ENCODE data around the gene NTM.

NTM gene

GRCh38 chr11:131345406-131345805 lies 25.0 kb upstream of the NTM start:
- Histone ChIP-seq H3K4me3 (ENCODE audit: insufficient read depth, low read depth, low read length, poor library complexity, severe bottlenecking) (no peak overlapping the region), H3K4me1 (ENCODE audit: control insufficient read depth, insufficient read depth, low read length, poor library complexity, severe bottlenecking) (no peaks in the 10 kb centered on the region), H3K27ac (ENCODE audit: insufficient read depth, low read length, poor library complexity, severe bottlenecking) (no peak overlapping the region), H3K36me3 (ENCODE audit: control insufficient read depth, insufficient read depth, low read length) (no peaks in the 10 kb centered on the region), H3K9me3 (ENCODE audit: control insufficient read depth, low read length) (no peaks in the 10 kb centered on the region), H3K27me3 (replicated peaks; ENCODE audit: control insufficient read depth, insufficient read depth, low read length, poor library complexity, severe bottlenecking) (no peaks in the 10 kb centered on the region)
- DNase-seq: no peak

- Histone ChIP-seq H3K36me3 (ENCODE audit: control insufficient read depth, insufficient read depth, low read length) (no peaks in the 10 kb centered on the region), H3K27me3 (replicated peaks; ENCODE audit: control insufficient read depth, insufficient read depth, low read length, poor library complexity, severe bottlenecking) (no peaks in the 10 kb centered on the region), H3K4me3 (ENCODE audit: insufficient read depth, low read depth, low read length, poor library complexity, severe bottlenecking) (no peak overlapping the region), H3K9me3 (ENCODE audit: control insufficient read depth, low read length) (no peaks in the 10 kb centered on the region), H3K27ac (ENCODE audit: insufficient read depth, low read length, poor library complexity, severe bottlenecking) (no peak overlapping the region), H3K4me1 (ENCODE audit: control insufficient read depth, insufficient read depth, low read length, poor library complexity, severe bottlenecking) (no peaks in the 10 kb centered on the region)
- no peak for DNase-seq
These were observed 20.9 kb upstream of the NTM start for GRCh38 chr11:131349368-131350086.

- DNase-seq: no peak
- H3K4me1 ChIP-seq (ENCODE audit: control insufficient read depth, insufficient read depth, low read length, poor library complexity, severe bottlenecking): no peaks in the 10 kb centered on the region
- no peaks in the 10 kb centered on the region for H3K36me3 ChIP-seq (ENCODE audit: control insufficient read depth, insufficient read depth, low read length)
- H3K27me3 ChIP-seq (replicated peaks; ENCODE audit: control insufficient read depth, insufficient read depth, low read length, poor library complexity, severe bottlenecking): no peaks in the 10 kb centered on the region
- H3K9me3 ChIP-seq (ENCODE audit: control insufficient read depth, low read length): no peaks in the 10 kb centered on the region
- no peak overlapping the region for H3K27ac ChIP-seq (ENCODE audit: insufficient read depth, low read length, poor library complexity, severe bottlenecking)
- H3K4me3 ChIP-seq (ENCODE audit: insufficient read depth, low read depth, low read length, poor library complexity, severe bottlenecking): no peak overlapping the region
These were observed 19.5 kb upstream of the NTM start for GRCh38 chr11:131350872-131351271.

- no peaks in the 10 kb centered on the region for H3K9me3 ChIP-seq (ENCODE audit: control insufficient read depth, low read length)
- DNase-seq: no peak
- H3K4me1 ChIP-seq (ENCODE audit: control insufficient read depth, insufficient read depth, low read length, poor library complexity, severe bottlenecking): no peaks in the 10 kb centered on the region
- no peaks in the 10 kb centered on the region for H3K36me3 ChIP-seq (ENCODE audit: control insufficient read depth, insufficient read depth, low read length)
- no peak overlapping the region for H3K27ac ChIP-seq (ENCODE audit: insufficient read depth, low read length, poor library complexity, severe bottlenecking)
- no peak overlapping the region for H3K4me3 ChIP-seq (ENCODE audit: insufficient read depth, low read depth, low read length, poor library complexity, severe bottlenecking)
- H3K27me3 ChIP-seq (replicated peaks; ENCODE audit: control insufficient read depth, insufficient read depth, low read length, poor library complexity, severe bottlenecking): no peaks in the 10 kb centered on the region
These were observed 18.6 kb upstream of the NTM start for GRCh38 chr11:131351848-131352247.

GRCh38 chr11:131353766-131354165 lies 16.6 kb upstream of the NTM start:
- H3K36me3 ChIP-seq (ENCODE audit: control insufficient read depth, insufficient read depth, low read length): no peaks in the 10 kb centered on the region
- H3K4me3 ChIP-seq (ENCODE audit: insufficient read depth, low read depth, low read length, poor library complexity, severe bottlenecking): no peak overlapping the region
- no peak overlapping the region for H3K27ac ChIP-seq (ENCODE audit: insufficient read depth, low read length, poor library complexity, severe bottlenecking)
- H3K27me3 ChIP-seq (replicated peaks; ENCODE audit: control insufficient read depth, insufficient read depth, low read length, poor library complexity, severe bottlenecking): no peaks in the 10 kb centered on the region
- DNase-seq: no peak
- H3K9me3 ChIP-seq (ENCODE audit: control insufficient read depth, low read length): no peaks in the 10 kb centered on the region
- no peaks in the 10 kb centered on the region for H3K4me1 ChIP-seq (ENCODE audit: control insufficient read depth, insufficient read depth, low read length, poor library complexity, severe bottlenecking)

GRCh38 chr11:131354251-131354701 lies 16.1 kb upstream of the NTM start:
- Histone ChIP-seq H3K4me1 (ENCODE audit: control insufficient read depth, insufficient read depth, low read length, poor library complexity, severe bottlenecking) (no peaks in the 10 kb centered on the region), H3K36me3 (ENCODE audit: control insufficient read depth, insufficient read depth, low read length) (no peaks in the 10 kb centered on the region), H3K4me3 (ENCODE audit: insufficient read depth, low read depth, low read length, poor library complexity, severe bottlenecking) (no peak overlapping the region), H3K9me3 (ENCODE audit: control insufficient read depth, low read length) (no peaks in the 10 kb centered on the region), H3K27ac (ENCODE audit: insufficient read depth, low read length, poor library complexity, severe bottlenecking) (no peak overlapping the region), H3K27me3 (replicated peaks; ENCODE audit: control insufficient read depth, insufficient read depth, low read length, poor library complexity, severe bottlenecking) (no peaks in the 10 kb centered on the region)
- DNase-seq: no peak

GRCh38 chr11:131356206-131356605 lies 14.2 kb upstream of the NTM start:
- no peak overlapping the region for H3K27ac ChIP-seq (ENCODE audit: insufficient read depth, low read length, poor library complexity, severe bottlenecking)
- no peaks in the 10 kb centered on the region for H3K4me1 ChIP-seq (ENCODE audit: control insufficient read depth, insufficient read depth, low read length, poor library complexity, severe bottlenecking)
- no peaks in the 10 kb centered on the region for H3K9me3 ChIP-seq (ENCODE audit: control insufficient read depth, low read length)
- H3K27me3 ChIP-seq (replicated peaks; ENCODE audit: control insufficient read depth, insufficient read depth, low read length, poor library complexity, severe bottlenecking): no peaks in the 10 kb centered on the region
- no peak overlapping the region for H3K4me3 ChIP-seq (ENCODE audit: insufficient read depth, low read depth, low read length, poor library complexity, severe bottlenecking)
- DNase-seq: no peak
- no peaks in the 10 kb centered on the region for H3K36me3 ChIP-seq (ENCODE audit: control insufficient read depth, insufficient read depth, low read length)

GRCh38 chr11:131365329-131365930 lies 5.0 kb upstream of the NTM start:
- Histone ChIP-seq H3K4me1 (ENCODE audit: control insufficient read depth, insufficient read depth, low read length, poor library complexity, severe bottlenecking) (no peaks in the 10 kb centered on the region), H3K9me3 (ENCODE audit: control insufficient read depth, low read length) (no peaks in the 10 kb centered on the region), H3K27me3 (replicated peaks; ENCODE audit: control insufficient read depth, insufficient read depth, low read length, poor library complexity, severe bottlenecking) (no peaks in the 10 kb centered on the region), H3K36me3 (ENCODE audit: control insufficient read depth, insufficient read depth, low read length) (no peaks in the 10 kb centered on the region), H3K4me3 (ENCODE audit: insufficient read depth, low read depth, low read length, poor library complexity, severe bottlenecking) (no peak overlapping the region), H3K27ac (ENCODE audit: insufficient read depth, low read length, poor library complexity, severe bottlenecking) (no peak overlapping the region)
- no peak for DNase-seq

GRCh38 chr11:131370901-131371790 lies 731 bp downstream of the NTM start:
- Histone ChIP-seq H3K36me3 (ENCODE audit: control insufficient read depth, insufficient read depth, low read length) (no peaks in the 10 kb centered on the region), H3K27me3 (replicated peaks; ENCODE audit: control insufficient read depth, insufficient read depth, low read length, poor library complexity, severe bottlenecking) (no peaks in the 10 kb centered on the region), H3K4me3 (ENCODE audit: insufficient read depth, low read depth, low read length, poor library complexity, severe bottlenecking) (no peak overlapping the region), H3K4me1 (ENCODE audit: control insufficient read depth, insufficient read depth, low read length, poor library complexity, severe bottlenecking) (no peaks in the 10 kb centered on the region), H3K27ac (ENCODE audit: insufficient read depth, low read length, poor library complexity, severe bottlenecking) (no peak overlapping the region), H3K9me3 (ENCODE audit: control insufficient read depth, low read length) (no peaks in the 10 kb centered on the region)
- no peak for DNase-seq

GRCh38 chr11:131371791-131372104 lies 1.3 kb downstream of the NTM start:
- no peak for DNase-seq
- Histone ChIP-seq H3K27me3 (replicated peaks; ENCODE audit: control insufficient read depth, insufficient read depth, low read length, poor library complexity, severe bottlenecking) (no peaks in the 10 kb centered on the region), H3K27ac (ENCODE audit: insufficient read depth, low read length, poor library complexity, severe bottlenecking) (no peak overlapping the region), H3K4me1 (ENCODE audit: control insufficient read depth, insufficient read depth, low read length, poor library complexity, severe bottlenecking) (no peaks in the 10 kb centered on the region), H3K4me3 (ENCODE audit: insufficient read depth, low read depth, low read length, poor library complexity, severe bottlenecking) (no peak overlapping the region), H3K36me3 (ENCODE audit: control insufficient read depth, insufficient read depth, low read length) (no peaks in the 10 kb centered on the region), H3K9me3 (ENCODE audit: control insufficient read depth, low read length) (no peaks in the 10 kb centered on the region)

Data from effector memory CD4-positive, alpha-beta T cell (primary cell).